Fibroblast of gingiva (primary cell): ENCODE data around the gene SAP30BP.

Experiments used
- DNase-seq: peaks from one replicate; pipeline ENCODE4 v3.0.0-alpha.2; 2011; ENCODE audit warnings: low read depth

The SAP30BP gene

DNA sequence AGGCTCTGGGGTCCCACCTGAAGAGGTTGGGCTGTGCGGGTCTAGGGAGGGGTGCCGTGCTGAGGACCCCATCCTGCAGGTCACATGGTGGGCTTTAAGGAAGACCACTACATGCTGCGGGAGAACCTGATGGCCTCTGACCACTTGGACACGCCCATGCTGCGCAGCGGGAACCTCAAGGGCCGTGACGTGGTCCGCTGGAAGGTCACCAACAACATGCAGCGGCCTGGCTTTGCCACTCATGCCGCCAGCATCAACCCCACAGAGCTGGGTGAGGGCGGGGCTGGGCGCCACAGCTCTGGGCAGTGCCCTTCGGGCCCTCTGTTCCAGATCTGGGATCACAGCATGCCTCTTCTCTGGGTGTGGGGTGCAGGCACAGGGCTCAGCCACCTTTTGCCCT is 72.7 kb downstream of the SAP30BP start:
- DNase-seq = no peak

DNA sequence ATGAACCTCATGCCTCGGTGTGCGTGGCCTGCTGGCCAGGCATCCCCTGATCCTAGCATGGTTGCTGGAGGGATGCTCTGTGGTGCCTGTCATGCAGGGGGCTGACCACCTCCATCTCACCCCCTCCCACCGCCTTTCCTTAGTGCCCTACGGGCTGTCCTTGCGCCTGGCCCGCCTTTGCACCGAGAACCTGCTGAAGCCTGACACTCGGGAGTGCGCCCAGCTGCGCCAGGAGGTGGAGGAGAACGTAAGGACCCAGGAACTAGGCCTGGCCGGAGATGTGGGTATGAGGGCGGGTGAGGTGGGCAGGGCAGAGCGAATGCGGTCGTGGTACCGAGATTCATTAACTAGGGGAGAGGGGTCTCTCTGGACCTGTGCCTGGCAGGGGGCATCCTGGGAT is 73.1 kb downstream of the SAP30BP start:
- no peak for DNase-seq

GRCh38 chr17:75740631-75741077 is 73.5 kb downstream of the SAP30BP start:
- DNase-seq = no peak

DNA sequence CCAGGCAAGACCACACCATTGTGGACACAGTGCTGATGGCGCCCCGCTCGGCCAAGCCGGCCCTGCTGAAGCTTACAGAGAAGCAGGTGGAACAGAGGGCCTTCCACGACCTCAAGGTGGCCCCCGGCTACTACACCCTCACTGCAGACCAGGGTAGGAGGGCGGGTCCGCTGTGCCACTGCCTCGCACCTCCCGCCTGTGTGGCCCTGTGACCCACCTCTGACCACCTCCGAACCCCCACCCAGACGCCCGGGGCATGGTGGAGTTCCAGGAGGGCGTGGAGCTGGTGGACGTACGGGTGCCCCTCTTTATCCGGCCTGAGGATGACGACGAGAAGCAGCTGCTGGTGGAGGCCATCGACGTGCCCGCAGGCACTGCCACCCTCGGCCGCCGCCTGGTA is 75.2 kb downstream of the SAP30BP start:
- DNase-seq = no peak

GRCh38 chr17:75743625-75744206 is 76.6 kb downstream of the SAP30BP start:
- no peak for DNase-seq

DNA sequence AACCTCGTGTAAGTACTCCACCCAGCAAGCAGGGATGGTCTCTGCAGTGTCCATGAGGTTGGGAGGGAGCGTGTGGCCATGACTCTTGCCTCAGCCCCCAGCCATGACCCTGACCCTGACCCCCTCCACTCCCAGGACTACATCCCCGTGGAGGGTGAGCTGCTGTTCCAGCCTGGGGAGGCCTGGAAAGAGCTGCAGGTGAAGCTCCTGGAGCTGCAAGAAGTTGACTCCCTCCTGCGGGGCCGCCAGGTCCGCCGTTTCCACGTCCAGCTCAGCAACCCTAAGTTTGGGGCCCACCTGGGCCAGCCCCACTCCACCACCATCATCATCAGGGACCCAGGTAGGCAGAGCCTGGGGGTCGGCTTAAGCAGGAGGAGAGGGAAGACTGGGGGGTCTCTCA is 81.6 kb downstream of the SAP30BP start:
- no peak for DNase-seq

DNA sequence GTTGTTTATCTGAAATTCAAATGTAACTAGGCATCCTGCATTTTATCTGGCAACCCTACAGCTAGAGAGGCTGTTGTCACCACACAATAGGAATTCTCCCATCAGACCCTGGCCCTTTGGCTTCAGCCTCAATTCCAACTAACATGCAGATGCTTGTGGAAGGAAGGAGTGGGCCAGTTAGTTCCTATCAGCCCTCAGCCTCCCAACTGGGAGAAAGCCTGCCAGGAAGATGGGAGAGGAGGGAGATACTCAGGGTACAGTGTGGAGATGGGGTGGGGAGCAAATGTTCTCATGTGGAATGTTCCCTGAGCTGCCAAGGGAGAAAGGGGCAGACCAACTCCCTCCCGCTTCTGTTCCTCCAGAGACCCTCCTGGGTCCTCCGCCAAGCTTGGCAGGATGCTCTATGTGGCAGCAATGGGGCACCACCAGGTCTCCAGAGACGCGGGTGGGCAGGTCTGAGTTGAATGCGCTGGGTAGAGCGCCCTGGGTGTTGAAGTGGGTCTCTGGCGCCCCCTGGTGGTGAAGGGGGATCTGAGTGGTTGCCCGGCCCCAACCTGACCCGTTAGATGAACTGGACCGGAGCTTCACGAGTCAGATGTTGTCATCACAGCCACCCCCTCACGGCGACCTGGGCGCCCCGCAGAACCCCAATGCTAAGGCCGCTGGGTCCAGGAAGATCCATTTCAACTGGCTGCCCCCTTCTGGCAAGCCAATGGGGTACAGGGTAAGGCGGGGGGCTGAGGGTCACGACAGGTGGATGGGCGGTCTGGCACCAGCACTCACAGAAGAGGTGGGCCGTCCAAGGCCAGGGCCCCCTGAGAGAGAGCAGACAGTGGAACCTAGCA is 82.6 kb downstream of the SAP30BP start:
- peak; percentile 61 for DNase-seq

DNA sequence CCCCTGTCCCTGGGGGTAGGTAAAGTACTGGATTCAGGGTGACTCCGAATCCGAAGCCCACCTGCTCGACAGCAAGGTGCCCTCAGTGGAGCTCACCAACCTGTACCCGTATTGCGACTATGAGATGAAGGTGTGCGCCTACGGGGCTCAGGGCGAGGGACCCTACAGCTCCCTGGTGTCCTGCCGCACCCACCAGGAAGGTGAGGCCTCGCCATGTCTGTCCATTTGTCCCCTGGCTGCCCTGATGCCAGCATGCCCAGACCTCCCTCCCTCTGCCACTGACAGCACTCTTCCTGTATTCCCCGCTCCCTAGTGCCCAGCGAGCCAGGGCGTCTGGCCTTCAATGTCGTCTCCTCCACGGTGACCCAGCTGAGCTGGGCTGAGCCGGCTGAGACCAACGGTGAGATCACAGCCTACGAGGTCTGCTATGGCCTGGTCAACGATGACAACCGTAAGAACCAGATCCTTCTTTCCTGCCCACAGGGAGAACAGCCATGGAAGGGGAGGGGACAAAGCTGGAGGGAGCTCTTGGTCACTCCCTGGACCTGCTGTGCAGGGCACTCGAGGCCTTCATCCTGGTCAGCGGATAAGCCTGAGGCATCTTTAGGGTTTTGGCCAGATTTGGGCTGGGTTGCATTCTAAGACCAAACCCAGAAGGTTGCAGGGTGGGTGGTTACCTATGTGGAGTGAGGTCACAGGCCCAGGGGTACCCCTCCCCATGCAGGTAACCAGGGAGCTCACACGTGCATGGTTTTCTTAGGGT is 83.7 kb downstream of the SAP30BP start:
- DNase-seq = no peak

DNA sequence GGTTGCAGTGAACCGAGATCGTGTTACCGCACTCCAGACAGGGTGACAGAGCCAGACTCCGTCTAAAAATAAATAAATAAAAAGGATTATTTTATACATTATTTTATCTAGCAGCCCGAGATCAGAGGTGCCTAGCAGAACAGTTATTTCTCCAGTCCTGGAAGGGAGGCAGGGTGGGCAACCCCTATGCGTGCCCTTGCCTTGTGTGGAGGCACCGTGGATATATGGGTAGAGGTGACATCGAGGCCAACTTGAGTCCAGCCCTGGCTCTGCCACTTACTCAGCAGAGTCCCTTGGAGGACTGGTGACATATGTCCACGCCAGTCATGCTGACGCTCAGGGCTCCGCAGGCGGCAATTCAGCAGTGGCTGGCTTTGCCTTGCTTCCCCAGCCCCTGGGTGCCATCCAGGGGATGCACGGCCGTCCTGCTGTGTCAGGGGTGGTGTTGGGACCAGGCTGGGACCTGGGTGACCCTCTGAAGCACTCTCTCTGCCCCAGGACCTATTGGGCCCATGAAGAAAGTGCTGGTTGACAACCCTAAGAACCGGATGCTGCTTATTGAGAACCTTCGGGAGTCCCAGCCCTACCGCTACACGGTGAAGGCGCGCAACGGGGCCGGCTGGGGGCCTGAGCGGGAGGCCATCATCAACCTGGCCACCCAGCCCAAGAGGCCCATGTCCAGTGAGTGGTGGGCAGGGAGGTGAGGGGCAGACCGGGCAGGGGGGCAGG is 84.7 kb downstream of the SAP30BP start:
- DNase-seq = no peak

- DNase-seq = no peak
Measured at GRCh38 chr17:75752405-75752709, 85.2 kb downstream of the SAP30BP start.

- no peak for DNase-seq
Measured at GRCh38 chr17:75752802-75753513, 85.8 kb downstream of the SAP30BP start.

DNA sequence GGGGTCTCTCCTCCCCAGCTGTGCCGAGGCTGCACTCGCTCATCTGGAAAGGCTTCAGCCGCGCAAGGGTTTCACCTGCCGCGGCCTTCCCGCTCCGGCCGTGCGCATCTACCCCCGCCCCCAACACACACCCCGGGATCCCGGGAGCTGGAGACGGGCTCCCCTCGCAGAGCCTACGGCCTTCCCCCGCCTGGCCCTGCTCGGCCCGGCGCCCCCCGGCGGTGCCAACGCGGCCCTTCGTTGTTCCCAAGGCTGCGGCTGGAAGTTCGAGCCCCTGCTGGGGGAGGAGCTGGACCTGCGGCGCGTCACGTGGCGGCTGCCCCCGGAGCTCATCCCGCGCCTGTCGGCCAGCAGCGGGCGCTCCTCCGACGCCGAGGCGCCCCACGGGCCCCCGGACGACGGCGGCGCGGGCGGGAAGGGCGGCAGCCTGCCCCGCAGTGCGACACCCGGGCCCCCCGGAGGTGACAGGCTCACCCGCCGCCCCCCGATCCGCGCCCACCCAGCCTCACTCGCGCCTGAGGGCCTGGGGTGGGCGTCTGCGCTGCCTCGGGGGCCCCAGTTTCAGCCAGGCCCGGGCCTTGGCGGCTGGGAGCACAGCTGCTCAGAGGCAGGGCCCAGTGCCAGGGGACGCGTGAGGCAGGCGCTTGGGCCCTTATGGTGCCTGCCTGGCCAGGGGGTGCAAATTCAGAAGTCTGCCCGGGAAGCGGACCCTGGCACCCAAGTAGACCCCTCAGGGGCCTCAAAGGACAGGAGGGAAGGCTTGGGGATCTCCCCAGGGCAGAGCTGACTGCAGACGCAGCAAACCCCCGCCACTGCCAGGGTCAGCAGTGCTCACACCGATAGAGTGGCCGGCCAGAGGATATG is 86.6 kb downstream of the SAP30BP start:
- DNase-seq = peak; percentile 54

- no peak for DNase-seq
Measured at GRCh38 chr17:75754378-75755204, 87.5 kb downstream of the SAP30BP start.

- DNase-seq = no peak
Measured at GRCh38 chr17:75755205-75755901, 88.2 kb downstream of the SAP30BP start.

DNA sequence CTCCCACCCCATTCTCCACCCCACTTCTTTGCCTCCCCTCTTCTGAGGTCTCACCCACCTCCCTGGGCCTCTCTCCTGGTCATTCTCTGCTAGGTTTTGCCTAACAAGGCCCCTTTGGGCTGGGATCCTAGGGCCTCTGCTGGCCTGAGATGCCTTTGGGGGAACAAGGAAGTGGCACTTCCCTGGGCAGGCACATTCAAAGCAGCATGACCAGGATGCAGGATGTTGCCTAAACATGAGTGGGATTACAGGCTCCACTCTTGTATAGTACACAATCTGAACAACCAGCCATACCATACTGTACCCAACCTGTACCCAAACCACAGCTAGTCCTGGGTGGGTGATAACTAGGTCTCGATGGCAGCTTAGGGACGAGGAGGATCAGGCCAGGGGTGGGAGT is 88.9 kb downstream of the SAP30BP start:
- DNase-seq = no peak

DNA sequence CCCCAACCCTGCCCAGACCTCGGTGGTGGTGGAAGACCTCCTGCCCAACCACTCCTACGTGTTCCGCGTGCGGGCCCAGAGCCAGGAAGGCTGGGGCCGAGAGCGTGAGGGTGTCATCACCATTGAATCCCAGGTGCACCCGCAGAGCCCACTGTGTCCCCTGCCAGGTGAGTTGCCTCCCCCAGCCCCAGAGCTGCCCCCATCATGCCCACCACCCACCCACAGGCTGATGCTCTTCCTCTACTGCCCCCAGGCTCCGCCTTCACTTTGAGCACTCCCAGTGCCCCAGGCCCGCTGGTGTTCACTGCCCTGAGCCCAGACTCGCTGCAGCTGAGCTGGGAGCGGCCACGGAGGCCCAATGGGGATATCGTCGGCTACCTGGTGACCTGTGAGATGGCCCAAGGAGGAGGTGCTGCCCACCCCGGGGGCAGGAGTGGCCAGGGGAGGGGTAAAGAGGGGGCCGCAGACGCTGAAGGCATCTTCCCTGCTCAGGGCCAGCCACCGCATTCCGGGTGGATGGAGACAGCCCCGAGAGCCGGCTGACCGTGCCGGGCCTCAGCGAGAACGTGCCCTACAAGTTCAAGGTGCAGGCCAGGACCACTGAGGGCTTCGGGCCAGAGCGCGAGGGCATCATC is 89.4 kb downstream of the SAP30BP start:
- DNase-seq = no peak

DNA sequence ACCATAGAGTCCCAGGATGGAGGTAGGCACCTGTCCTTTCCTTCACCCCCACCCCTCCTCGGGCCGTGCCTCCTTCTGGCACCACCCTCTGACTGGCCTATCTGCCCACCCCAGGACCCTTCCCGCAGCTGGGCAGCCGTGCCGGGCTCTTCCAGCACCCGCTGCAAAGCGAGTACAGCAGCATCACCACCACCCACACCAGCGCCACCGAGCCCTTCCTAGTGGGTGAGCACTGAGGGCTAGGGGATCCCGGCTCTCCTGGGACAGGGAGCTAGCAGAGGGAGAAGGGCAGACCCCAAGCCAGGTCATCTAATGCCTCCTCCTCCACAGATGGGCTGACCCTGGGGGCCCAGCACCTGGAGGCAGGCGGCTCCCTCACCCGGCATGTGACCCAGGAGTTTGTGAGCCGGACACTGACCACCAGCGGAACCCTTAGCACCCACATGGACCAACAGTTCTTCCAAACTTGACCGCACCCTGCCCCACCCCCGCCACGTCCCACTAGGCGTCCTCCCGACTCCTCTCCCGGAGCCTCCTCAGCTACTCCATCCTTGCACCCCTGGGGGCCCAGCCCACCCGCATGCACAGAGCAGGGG is 90.0 kb downstream of the SAP30BP start:
- no peak for DNase-seq
